Measurements from ENCODE around the gene LGALS13. TPM values are rescaled to one million over a fixed set of nuclear protein-coding genes. Genes with fewer than 3 reads are reported as not detected.
A peak's percentile ranks its signal among the peaks of the same experiment; 100 is the strongest.

The LGALS13 gene
- total RNA-seq, 1 donor from 2014 or later, result not detected

DNA sequence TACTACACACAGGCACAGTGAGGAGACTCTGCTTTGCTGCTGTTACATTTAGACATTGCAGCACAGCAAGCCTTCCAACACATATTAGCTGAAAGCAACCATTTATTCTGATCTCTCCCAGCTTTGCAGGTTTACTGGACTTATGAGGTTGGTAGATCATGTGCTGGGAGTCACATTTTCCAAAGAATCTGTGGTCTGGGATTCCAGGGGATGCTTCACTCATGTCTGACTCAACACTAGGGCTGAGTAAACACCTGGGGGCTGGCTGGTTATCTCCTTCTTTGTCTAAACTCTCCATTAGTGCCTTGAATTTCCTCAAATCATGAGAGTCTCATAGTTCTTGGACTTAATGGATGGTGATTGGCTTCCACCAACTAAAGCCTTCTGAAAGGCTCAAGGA, 5.4 kb upstream of the LGALS13 start:
- no peak for TF ChIP-seq EZH2 (IDR thresholded peaks at IDR 0.05; ENCODE audit: insufficient read depth, low read length)
- TF ChIP-seq, protein P1, sequence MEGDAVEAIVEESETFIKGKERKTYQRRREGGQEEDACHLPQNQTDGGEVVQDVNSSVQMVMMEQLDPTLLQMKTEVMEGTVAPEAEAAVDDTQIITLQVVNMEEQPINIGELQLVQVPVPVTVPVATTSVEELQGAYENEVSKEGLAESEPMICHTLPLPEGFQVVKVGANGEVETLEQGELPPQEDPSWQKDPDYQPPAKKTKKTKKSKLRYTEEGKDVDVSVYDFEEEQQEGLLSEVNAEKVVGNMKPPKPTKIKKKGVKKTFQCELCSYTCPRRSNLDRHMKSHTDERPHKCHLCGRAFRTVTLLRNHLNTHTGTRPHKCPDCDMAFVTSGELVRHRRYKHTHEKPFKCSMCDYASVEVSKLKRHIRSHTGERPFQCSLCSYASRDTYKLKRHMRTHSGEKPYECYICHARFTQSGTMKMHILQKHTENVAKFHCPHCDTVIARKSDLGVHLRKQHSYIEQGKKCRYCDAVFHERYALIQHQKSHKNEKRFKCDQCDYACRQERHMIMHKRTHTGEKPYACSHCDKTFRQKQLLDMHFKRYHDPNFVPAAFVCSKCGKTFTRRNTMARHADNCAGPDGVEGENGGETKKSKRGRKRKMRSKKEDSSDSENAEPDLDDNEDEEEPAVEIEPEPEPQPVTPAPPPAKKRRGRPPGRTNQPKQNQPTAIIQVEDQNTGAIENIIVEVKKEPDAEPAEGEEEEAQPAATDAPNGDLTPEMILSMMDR (IDR thresholded peaks at IDR 0.05; ENCODE audit: insufficient read depth, low read depth, low read length), result no peak
- Histone ChIP-seq H3K36me3 (ENCODE audit: insufficient read depth, low read length) (no peaks in the 10 kb centered on the region), H2AFZ (ENCODE audit: low read depth, low read length) (no peak overlapping the region), H3K4me1 (ENCODE audit: insufficient read depth, low read length) (no peaks in the 10 kb centered on the region), H3K4me3 (ENCODE audit: insufficient read depth, low read depth, low read length) (no peak overlapping the region), H3K79me2 (ENCODE audit: insufficient read depth, low read length) (no peaks in the 10 kb centered on the region), H3K27ac (ENCODE audit: low read depth, low read length) (no peak overlapping the region), H3K9me3 (ENCODE audit: insufficient read depth, low read depth, low read length) (no peaks in the 10 kb centered on the region), H3K4me2 (ENCODE audit: low read length) (no peak overlapping the region), H3K27me3 (ENCODE audit: insufficient read depth, low read length) (no peaks in the 10 kb centered on the region), H4K20me1 (ENCODE audit: insufficient read depth, low read length) (no peaks in the 10 kb centered on the region), H3K9ac (ENCODE audit: low read length) (no peak overlapping the region)
- no peak for DNase-seq (ENCODE audit: low read depth)
- Mint-ChIP-seq H3K9me3 (ENCODE audit: unreplicated experiment) (no peaks in the 10 kb centered on the region), H3K27ac (ENCODE audit: unreplicated experiment) (no peak overlapping the region), H3K4me3 (ENCODE audit: unreplicated experiment) (peak overlapping the region; percentile 9), H3K4me1 (ENCODE audit: low read depth, unreplicated experiment) (no peaks in the 10 kb centered on the region), H3K27me3 (ENCODE audit: low read depth, unreplicated experiment) (peaks cover 68% of the 10 kb centered on the region), H3K36me3 (ENCODE audit: low read depth, unreplicated experiment) (no peaks in the 10 kb centered on the region)
- no peak for FAIRE-seq

DNA sequence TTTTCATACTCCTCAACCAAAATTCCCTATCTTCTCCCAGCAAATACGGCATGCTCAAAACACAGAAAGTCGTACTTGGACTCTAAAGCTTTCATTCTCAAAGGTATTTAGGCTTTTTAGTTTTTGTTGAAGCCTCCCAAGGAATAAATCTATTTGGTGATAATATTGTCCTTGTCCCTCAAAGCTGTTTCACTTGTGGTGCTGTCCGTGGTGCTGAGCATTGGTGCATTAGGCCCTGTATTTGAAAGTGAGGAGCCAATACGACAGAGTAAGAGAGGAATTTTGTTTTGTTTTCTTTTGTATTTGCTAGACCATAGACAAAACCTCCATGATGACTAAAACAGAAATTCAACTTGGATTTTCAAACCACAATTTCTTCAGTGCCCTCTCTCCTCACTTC, 3.2 kb upstream of the LGALS13 start:
- no peak overlapping the region for H3K9ac ChIP-seq (ENCODE audit: low read length)
- DNase-seq (ENCODE audit: low read depth), result peak; percentile 8
- no peaks in the 10 kb centered on the region for H3K9me3 ChIP-seq (ENCODE audit: insufficient read depth, low read depth, low read length)
- H3K4me3 ChIP-seq (ENCODE audit: insufficient read depth, low read depth, low read length), result no peak overlapping the region
- H3K4me1 ChIP-seq (ENCODE audit: insufficient read depth, low read length), result no peaks in the 10 kb centered on the region
- H3K9me3 Mint-ChIP-seq (ENCODE audit: unreplicated experiment), result no peaks in the 10 kb centered on the region
- no peak overlapping the region for H3K27ac Mint-ChIP-seq (ENCODE audit: unreplicated experiment)
- H3K4me1 Mint-ChIP-seq (ENCODE audit: low read depth, unreplicated experiment), result no peaks in the 10 kb centered on the region
- no peak overlapping the region for H2AFZ ChIP-seq (ENCODE audit: low read depth, low read length)
- no peak overlapping the region for H3K4me2 ChIP-seq (ENCODE audit: low read length)
- no peak for FAIRE-seq
- H3K27me3 Mint-ChIP-seq (ENCODE audit: low read depth, unreplicated experiment), result peaks cover 65% of the 10 kb centered on the region
- H3K27ac ChIP-seq (ENCODE audit: low read depth, low read length), result no peak overlapping the region
- H3K36me3 ChIP-seq (ENCODE audit: insufficient read depth, low read length), result no peaks in the 10 kb centered on the region
- no peaks in the 10 kb centered on the region for H3K36me3 Mint-ChIP-seq (ENCODE audit: low read depth, unreplicated experiment)
- no peaks in the 10 kb centered on the region for H3K79me2 ChIP-seq (ENCODE audit: insufficient read depth, low read length)
- no peaks in the 10 kb centered on the region for H4K20me1 ChIP-seq (ENCODE audit: insufficient read depth, low read length)
- H3K27me3 ChIP-seq (ENCODE audit: insufficient read depth, low read length), result no peaks in the 10 kb centered on the region
- TF ChIP-seq, protein P1 (IDR thresholded peaks at IDR 0.05; ENCODE audit: insufficient read depth, low read depth, low read length), result no peak
- TF ChIP-seq EZH2 (IDR thresholded peaks at IDR 0.05; ENCODE audit: insufficient read depth, low read length), result no peak
- H3K4me3 Mint-ChIP-seq (ENCODE audit: unreplicated experiment), result no peak overlapping the region

DNA sequence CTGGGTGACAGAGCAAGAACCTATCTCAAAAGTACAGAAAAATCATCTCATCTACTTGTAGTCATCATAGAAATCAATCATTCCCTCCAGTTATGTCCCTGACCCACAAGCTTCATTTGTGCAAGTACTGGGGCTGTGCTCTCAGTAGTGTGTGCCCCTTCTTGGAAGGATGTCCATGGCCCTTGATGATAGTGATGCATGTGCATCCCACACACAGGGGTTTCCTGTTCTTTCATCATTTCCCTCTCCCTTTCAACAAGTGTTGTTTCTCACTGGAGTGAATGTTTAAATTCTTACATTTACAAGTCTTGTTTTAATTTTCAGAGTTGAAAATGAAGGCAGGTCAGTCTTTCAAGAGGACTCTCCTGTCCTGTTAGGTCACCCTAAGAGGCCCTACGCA, 1.5 kb downstream of the LGALS13 start:
- Mint-ChIP-seq H3K27ac (ENCODE audit: unreplicated experiment) (no peak overlapping the region), H3K4me3 (ENCODE audit: unreplicated experiment) (no peak overlapping the region), H3K36me3 (ENCODE audit: low read depth, unreplicated experiment) (no peaks in the 10 kb centered on the region), H3K4me1 (ENCODE audit: low read depth, unreplicated experiment) (no peaks in the 10 kb centered on the region), H3K9me3 (ENCODE audit: unreplicated experiment) (no peaks in the 10 kb centered on the region), H3K27me3 (ENCODE audit: low read depth, unreplicated experiment) (peaks cover 42% of the 10 kb centered on the region)
- Histone ChIP-seq H4K20me1 (ENCODE audit: insufficient read depth, low read length) (no peaks in the 10 kb centered on the region), H2AFZ (ENCODE audit: low read depth, low read length) (no peak overlapping the region), H3K79me2 (ENCODE audit: insufficient read depth, low read length) (no peaks in the 10 kb centered on the region), H3K9ac (ENCODE audit: low read length) (no peak overlapping the region), H3K4me3 (ENCODE audit: insufficient read depth, low read depth, low read length) (no peak overlapping the region), H3K36me3 (ENCODE audit: insufficient read depth, low read length) (no peaks in the 10 kb centered on the region), H3K9me3 (ENCODE audit: insufficient read depth, low read depth, low read length) (no peaks in the 10 kb centered on the region), H3K27me3 (ENCODE audit: insufficient read depth, low read length) (peaks cover 2% of the 10 kb centered on the region), H3K4me1 (ENCODE audit: insufficient read depth, low read length) (no peaks in the 10 kb centered on the region), H3K4me2 (ENCODE audit: low read length) (no peak overlapping the region), H3K27ac (ENCODE audit: low read depth, low read length) (no peak overlapping the region)
- TF ChIP-seq EZH2 (IDR thresholded peaks at IDR 0.05; ENCODE audit: insufficient read depth, low read length), result no peak
- FAIRE-seq (no peak), DNase-seq (ENCODE audit: low read depth) (no peak)
